ENCODE data around the gene MPRIP. TPM values are rescaled to one million over a fixed set of nuclear protein-coding genes. Genes with fewer than 3 reads are reported as not detected.
A peak's percentile ranks its signal among the peaks of the same experiment; 100 is the strongest.

MPRIP gene
- total RNA-seq, 1 donor from 2014 or later = 144 TPM

DNA sequence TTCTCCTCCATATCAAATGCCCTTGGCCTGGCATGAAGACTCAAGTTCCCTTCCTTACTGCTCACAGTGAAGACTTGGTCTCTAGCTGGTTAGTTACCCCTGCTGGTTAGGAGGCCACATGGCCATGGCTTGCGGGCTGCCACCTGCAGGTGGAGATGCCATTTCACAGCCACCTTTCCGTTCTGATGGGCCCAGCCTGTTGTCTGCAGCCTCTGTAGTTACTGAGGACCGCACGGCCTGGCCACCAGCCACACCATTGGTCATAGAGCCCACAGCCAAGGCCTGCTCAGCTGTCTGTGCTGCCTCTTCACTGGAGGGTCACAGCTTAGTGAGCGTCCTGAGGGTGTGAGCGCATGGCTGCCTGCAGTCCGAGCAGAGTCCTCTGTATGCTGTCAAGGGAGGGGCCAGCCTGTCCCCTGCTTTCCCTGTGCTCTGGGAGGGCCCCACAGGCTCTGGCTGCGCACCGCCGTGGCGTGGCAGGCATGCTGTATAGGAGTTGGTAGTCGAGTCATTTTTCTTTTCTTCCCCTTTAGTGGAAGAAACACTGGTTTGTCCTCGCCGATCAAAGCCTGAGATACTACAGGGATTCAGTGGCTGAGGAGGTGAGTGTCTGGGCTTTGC, 104.6 kb downstream of the MPRIP start:
- Mint-ChIP-seq H3K27me3 (ENCODE audit: low read depth) (no peaks in the 10 kb centered on the region), H3K36me3 (ENCODE audit: low read depth) (peaks cover 50% of the 10 kb centered on the region), H3K4me3 (ENCODE audit: low read depth) (no peak overlapping the region), H3K27ac (no peak overlapping the region), H3K4me1 (ENCODE audit: low read depth) (peaks cover 19% of the 10 kb centered on the region), H3K9me3 (no peaks in the 10 kb centered on the region)
- DNase-seq (ENCODE audit: low spot score) = peak; percentile 21
- intact Hi-C loops (cut with micrococcal nuclease) = no loop called here

DNA sequence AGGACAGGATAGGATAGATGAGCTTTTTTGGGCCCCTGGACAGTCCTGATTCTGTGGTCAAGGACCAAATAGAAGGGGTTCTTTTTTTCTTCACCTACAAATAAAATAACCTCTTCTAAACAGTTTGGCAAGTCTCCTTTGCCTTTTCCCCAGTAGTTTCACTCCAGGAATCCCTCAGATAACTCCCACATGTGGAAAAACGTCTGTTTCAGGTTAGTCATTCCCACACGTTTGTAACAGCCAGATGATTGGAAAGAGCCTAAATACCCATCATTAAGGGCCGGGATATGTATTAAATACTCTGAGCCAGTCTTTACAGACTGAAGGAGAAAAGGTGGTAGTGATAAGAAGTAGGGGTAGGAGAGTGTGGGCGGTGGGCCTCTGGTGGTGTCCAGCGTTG, 105.6 kb downstream of the MPRIP start:
- peaks cover 23% of the 10 kb centered on the region for H3K4me1 Mint-ChIP-seq (ENCODE audit: low read depth)
- H3K36me3 Mint-ChIP-seq (ENCODE audit: low read depth) = peaks cover 50% of the 10 kb centered on the region
- H3K9me3 Mint-ChIP-seq = no peaks in the 10 kb centered on the region
- no peak overlapping the region for H3K4me3 Mint-ChIP-seq (ENCODE audit: low read depth)
- no peak for DNase-seq (ENCODE audit: low spot score)
- intact Hi-C loops (cut with micrococcal nuclease) = loop anchor here (2.0 kb wide), 1 partner anchor 39 kb away; no protein-coding TSS in a partner anchor
- H3K27me3 Mint-ChIP-seq (ENCODE audit: low read depth) = no peaks in the 10 kb centered on the region
- no peak overlapping the region for H3K27ac Mint-ChIP-seq

DNA sequence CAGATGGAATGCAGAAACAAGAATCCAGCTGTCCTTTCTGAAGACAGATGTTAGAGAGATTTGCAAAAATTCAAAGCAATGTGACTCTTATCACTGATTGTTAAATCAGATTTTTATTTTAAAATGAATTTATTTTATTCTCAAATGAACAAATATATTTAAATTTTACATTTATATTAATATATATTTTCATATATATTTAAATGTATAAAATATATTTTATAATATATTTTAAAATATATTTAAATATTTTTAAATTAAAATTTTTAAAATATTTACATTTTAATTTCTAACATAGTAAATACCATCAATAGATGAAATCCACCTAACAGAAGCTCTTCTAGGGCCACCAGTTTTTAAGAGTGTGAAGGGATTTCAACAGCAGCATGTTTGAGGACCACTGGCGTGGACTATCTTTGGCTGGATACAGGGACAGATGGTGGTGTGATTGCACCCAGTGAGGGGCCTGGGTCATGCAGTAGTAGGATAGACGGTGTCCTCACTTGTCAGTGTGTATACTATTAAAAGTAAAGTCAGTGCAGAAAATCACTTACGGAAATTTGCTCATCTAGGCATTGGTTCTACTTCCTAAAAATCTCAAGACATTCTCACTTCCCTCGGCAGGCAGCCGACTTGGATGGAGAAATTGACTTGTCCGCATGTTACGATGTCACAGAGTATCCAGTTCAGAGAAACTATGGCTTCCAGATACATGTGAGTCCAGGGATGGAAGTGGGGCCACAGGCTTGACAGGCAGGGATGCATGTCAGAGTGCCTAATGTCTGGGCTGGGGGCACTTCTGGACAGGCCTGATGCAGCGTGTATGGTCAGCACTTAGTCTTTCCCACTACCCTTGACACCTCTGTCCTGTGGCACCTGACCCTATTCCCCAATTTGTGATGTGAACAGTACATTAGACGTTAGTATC, 107.5 kb downstream of the MPRIP start:
- H3K4me3 Mint-ChIP-seq (ENCODE audit: low read depth) = no peak overlapping the region
- no peaks in the 10 kb centered on the region for H3K27me3 Mint-ChIP-seq (ENCODE audit: low read depth)
- intact Hi-C loops (cut with micrococcal nuclease) = loop anchor here (2.0 to 5.0 kb wide), 3 partner anchors 29 to 88 kb away; partner anchors contain the start of gene FLCN
- H3K9me3 Mint-ChIP-seq = no peaks in the 10 kb centered on the region
- peak overlapping the region; percentile 60 for H3K27ac Mint-ChIP-seq
- H3K36me3 Mint-ChIP-seq (ENCODE audit: low read depth) = peaks cover 64% of the 10 kb centered on the region
- DNase-seq (ENCODE audit: low spot score) = no peak
- H3K4me1 Mint-ChIP-seq (ENCODE audit: low read depth) = peaks cover 34% of the 10 kb centered on the region

DNA sequence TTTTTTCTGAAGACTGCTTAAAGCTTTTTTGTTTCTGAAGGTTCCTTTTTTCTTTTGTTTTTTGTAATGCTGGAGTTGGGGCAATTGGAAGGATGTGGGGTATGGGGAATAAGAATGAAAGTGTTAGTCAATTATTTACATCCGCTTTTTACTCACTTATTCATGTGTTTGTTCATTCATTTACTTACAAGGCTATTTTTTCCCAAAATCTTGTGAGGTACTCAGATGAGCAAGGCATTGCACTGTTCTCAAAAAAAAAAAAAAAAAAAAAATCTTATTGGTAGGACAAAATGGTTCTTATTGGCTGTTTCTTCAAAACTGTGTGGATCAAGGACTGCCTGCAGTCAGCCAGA, 108.2 kb downstream of the MPRIP start:
- H3K4me3 Mint-ChIP-seq (ENCODE audit: low read depth) = no peak overlapping the region

DNA sequence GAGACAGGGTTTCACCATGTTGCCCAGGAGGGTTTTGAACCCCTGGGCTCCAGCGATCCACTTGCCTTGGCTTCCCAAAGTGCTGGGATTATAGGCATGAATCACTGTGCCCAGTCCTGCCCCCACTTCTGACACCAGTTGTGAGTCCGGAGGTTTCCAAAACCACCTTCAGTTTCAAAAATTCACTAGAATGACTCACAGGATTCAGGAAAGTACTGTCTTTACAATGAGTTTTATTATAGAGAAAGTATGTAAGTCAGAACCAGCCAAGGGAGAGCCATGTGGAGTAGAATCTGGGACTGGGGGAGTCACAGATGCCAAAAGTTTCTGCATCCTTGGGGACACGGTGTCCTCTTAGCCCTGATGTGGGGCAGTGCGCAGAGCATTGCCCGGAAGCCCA, 108.8 kb downstream of the MPRIP start:
- H3K36me3 Mint-ChIP-seq (ENCODE audit: low read depth) = peaks cover 66% of the 10 kb centered on the region
- no peaks in the 10 kb centered on the region for H3K9me3 Mint-ChIP-seq
- intact Hi-C loops (cut with micrococcal nuclease) = loop anchor here (2.0 to 5.0 kb wide), 2 partner anchors 28 to 86 kb away; partner anchors contain the start of gene FLCN
- H3K27me3 Mint-ChIP-seq (ENCODE audit: low read depth) = no peaks in the 10 kb centered on the region
- DNase-seq (ENCODE audit: low spot score) = no peak
- H3K4me1 Mint-ChIP-seq (ENCODE audit: low read depth) = peaks cover 41% of the 10 kb centered on the region
- H3K4me3 Mint-ChIP-seq (ENCODE audit: low read depth) = no peak overlapping the region
- peak overlapping the region; percentile 55 for H3K27ac Mint-ChIP-seq

More for the DNA sequence above, 108.2 kb downstream of the MPRIP start:
- intact Hi-C loops (cut with micrococcal nuclease) = loop anchor here (2.0 to 5.0 kb wide), 2 partner anchors 28 to 87 kb away; partner anchors contain the start of gene FLCN
- Mint-ChIP-seq H3K27ac (peak overlapping the region; percentile 60), H3K27me3 (ENCODE audit: low read depth) (no peaks in the 10 kb centered on the region), H3K36me3 (ENCODE audit: low read depth) (peaks cover 67% of the 10 kb centered on the region), H3K4me1 (ENCODE audit: low read depth) (peaks cover 37% of the 10 kb centered on the region), H3K9me3 (no peaks in the 10 kb centered on the region)
- DNase-seq (ENCODE audit: low spot score) = no peak

DNA sequence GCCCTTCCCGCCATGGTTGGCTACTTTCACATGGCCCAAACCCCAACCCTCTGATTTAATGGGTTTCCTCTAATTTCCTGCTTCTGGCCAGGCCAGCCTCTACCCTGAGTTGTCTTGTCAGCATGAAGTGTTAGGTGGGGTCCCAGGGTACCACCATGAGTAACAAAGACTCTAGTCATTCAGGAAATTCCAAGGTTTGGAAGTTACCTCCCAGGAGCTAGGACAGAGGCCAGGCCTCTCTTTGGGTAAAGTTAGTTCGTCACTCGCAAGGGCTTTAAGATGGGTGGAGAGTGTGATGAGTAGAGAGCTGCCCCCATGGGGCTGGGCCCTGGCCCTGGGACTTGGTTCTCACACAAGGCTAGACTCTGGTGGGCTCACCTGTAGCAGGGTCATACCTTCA, 109.3 kb downstream of the MPRIP start:
- Mint-ChIP-seq H3K27ac (peak overlapping the region; percentile 55), H3K4me3 (ENCODE audit: low read depth) (no peak overlapping the region), H3K36me3 (ENCODE audit: low read depth) (peaks cover 68% of the 10 kb centered on the region), H3K27me3 (ENCODE audit: low read depth) (no peaks in the 10 kb centered on the region), H3K9me3 (no peaks in the 10 kb centered on the region), H3K4me1 (ENCODE audit: low read depth) (peaks cover 41% of the 10 kb centered on the region)
- intact Hi-C loops (cut with micrococcal nuclease) = loop anchor here (2.0 to 5.0 kb wide), 2 partner anchors 27 to 86 kb away; partner anchors contain the start of gene FLCN
- DNase-seq (ENCODE audit: low spot score) = no peak

DNA sequence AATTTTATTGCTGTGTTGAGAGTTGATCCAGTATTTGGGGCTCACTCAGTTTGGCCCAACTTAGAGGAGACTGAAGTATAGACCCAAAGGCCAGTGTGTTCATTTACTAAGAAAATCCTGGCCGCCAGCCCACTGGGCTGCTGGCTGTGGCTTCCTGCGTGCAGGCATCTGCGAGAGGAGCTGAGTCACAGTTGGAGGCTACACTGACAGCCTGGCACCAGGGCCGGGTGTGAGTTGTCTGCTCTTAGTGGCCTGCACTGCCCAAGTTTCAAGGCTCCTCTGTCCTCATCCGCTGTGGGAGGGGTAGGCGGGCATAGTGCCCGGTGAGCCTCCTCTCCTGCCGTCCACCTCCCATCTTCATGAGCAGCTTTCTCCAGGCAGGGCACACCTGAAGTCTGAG, 109.7 kb downstream of the MPRIP start:
- no peak for DNase-seq (ENCODE audit: low spot score)
- intact Hi-C loops (cut with micrococcal nuclease) = loop anchor here (2.0 to 5.0 kb wide), 2 partner anchors 27 to 85 kb away; partner anchors contain the start of gene FLCN
- H3K27ac Mint-ChIP-seq = peak overlapping the region; percentile 55
- peaks cover 41% of the 10 kb centered on the region for H3K4me1 Mint-ChIP-seq (ENCODE audit: low read depth)
- H3K27me3 Mint-ChIP-seq (ENCODE audit: low read depth) = no peaks in the 10 kb centered on the region
- peaks cover 68% of the 10 kb centered on the region for H3K36me3 Mint-ChIP-seq (ENCODE audit: low read depth)
- no peaks in the 10 kb centered on the region for H3K9me3 Mint-ChIP-seq
- no peak overlapping the region for H3K4me3 Mint-ChIP-seq (ENCODE audit: low read depth)

DNA sequence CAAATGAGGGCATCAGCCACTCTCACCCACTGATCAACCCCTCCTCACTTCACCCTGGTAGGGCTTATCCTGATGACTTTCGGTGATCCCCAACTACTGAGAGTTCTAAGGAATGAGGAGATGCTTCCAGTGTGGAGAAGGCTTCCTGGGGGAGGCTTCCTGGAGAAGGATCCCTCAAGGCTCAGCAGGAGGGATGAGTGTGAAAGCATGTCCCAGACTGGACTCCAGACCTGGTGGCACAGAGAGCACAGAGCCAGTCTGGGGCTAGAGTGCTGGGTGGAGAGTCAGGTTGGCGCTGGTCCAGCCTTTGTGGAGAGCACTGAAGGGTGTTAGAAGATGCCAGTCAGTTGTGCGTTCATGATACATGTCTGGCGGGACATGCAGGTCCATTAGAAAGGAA, 110.1 kb downstream of the MPRIP start:
- no peaks in the 10 kb centered on the region for H3K27me3 Mint-ChIP-seq (ENCODE audit: low read depth)
- peaks cover 41% of the 10 kb centered on the region for H3K4me1 Mint-ChIP-seq (ENCODE audit: low read depth)
- H3K36me3 Mint-ChIP-seq (ENCODE audit: low read depth) = peaks cover 68% of the 10 kb centered on the region
- H3K4me3 Mint-ChIP-seq (ENCODE audit: low read depth) = no peak overlapping the region
- intact Hi-C loops (cut with micrococcal nuclease) = loop anchor here (5.0 kb wide), 1 partner anchor 85 kb away; the partner anchor contains the start of gene FLCN
- no peak for DNase-seq (ENCODE audit: low spot score)
- no peak overlapping the region for H3K27ac Mint-ChIP-seq
- no peaks in the 10 kb centered on the region for H3K9me3 Mint-ChIP-seq

DNA sequence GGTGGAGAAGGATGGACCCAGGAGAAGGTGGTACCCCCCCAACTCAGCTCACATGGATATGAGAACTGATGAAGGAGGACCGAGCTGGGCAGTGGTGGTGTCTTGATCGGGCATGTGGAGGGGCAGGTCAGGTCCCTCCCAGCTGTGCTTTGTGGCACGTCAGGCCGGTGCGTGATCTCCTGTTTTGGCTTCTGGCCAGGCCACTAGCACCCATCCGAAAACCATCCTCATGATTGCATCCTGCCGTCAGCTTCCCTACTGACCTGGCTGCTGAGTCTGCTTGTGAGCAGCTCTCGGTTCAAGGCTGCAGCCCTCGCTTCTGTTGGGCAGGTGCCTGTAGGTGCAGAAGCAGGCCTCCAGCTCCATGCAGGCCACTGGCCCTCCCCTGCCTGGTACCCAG, 110.8 kb downstream of the MPRIP start:
- H3K36me3 Mint-ChIP-seq (ENCODE audit: low read depth) = peaks cover 61% of the 10 kb centered on the region
- no peak overlapping the region for H3K4me3 Mint-ChIP-seq (ENCODE audit: low read depth)
- no peak for DNase-seq (ENCODE audit: low spot score)
- intact Hi-C loops (cut with micrococcal nuclease) = loop anchor here (5.0 kb wide), 1 partner anchor 84 kb away; the partner anchor contains the start of gene FLCN
- peaks cover 41% of the 10 kb centered on the region for H3K4me1 Mint-ChIP-seq (ENCODE audit: low read depth)
- no peaks in the 10 kb centered on the region for H3K27me3 Mint-ChIP-seq (ENCODE audit: low read depth)
- H3K27ac Mint-ChIP-seq = no peak overlapping the region
- no peaks in the 10 kb centered on the region for H3K9me3 Mint-ChIP-seq

DNA sequence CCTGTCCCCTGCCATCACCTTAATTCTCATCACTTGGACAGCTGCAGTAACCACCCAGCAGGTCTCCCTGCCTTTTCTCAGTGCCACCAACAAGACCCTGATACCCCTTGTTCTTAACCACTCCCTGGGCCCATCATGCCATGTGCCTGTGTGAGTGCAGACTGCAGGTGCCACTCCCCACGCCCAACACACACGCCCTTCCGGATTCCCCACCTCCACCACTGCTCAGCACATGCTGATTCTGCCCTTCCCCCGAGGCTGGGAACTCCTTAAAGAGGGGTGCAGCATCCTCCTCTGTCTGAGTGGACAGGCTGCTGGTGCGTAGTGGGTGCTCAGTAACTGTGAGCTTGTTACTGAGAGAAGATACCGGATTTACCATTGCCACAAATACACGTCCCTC, 111.5 kb downstream of the MPRIP start:
- intact Hi-C loops (cut with micrococcal nuclease) = loop anchor here (5.0 kb wide), 1 partner anchor 84 kb away; the partner anchor contains the start of gene FLCN
- peaks cover 41% of the 10 kb centered on the region for H3K4me1 Mint-ChIP-seq (ENCODE audit: low read depth)
- H3K36me3 Mint-ChIP-seq (ENCODE audit: low read depth) = peaks cover 60% of the 10 kb centered on the region
- H3K9me3 Mint-ChIP-seq = no peaks in the 10 kb centered on the region
- no peak for DNase-seq (ENCODE audit: low spot score)
- H3K27ac Mint-ChIP-seq = peak overlapping the region; percentile 63
- H3K27me3 Mint-ChIP-seq (ENCODE audit: low read depth) = no peaks in the 10 kb centered on the region
- H3K4me3 Mint-ChIP-seq (ENCODE audit: low read depth) = no peak overlapping the region

DNA sequence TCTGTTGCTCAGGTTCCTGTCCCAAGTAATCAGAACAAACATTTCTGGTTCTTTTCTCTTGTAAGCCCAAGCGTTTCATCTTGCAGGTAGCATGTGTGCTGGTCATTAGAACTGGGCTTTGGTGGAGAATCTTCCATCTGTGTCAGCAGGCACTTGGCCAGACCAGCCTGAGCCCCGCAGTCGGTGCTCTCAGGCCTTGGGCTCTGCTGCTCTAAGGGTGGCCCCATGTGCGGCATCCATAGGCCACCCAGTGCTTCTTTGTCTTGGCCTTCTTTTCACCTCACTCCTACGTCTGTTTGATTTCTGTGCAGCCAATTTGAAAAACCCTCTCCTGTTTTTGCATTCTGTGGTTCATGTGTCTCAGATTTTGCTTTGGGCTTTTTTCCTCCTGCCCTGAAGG, 112.3 kb downstream of the MPRIP start:
- peaks cover 69% of the 10 kb centered on the region for H3K36me3 Mint-ChIP-seq (ENCODE audit: low read depth)
- peak overlapping the region; percentile 54 for H3K27ac Mint-ChIP-seq
- no peaks in the 10 kb centered on the region for H3K9me3 Mint-ChIP-seq
- DNase-seq (ENCODE audit: low spot score) = no peak
- H3K4me3 Mint-ChIP-seq (ENCODE audit: low read depth) = no peak overlapping the region
- H3K4me1 Mint-ChIP-seq (ENCODE audit: low read depth) = peaks cover 41% of the 10 kb centered on the region
- no peaks in the 10 kb centered on the region for H3K27me3 Mint-ChIP-seq (ENCODE audit: low read depth)
- intact Hi-C loops (cut with micrococcal nuclease) = loop anchor here (5.0 kb wide), 1 partner anchor 83 kb away; the partner anchor contains the start of gene FLCN

DNA sequence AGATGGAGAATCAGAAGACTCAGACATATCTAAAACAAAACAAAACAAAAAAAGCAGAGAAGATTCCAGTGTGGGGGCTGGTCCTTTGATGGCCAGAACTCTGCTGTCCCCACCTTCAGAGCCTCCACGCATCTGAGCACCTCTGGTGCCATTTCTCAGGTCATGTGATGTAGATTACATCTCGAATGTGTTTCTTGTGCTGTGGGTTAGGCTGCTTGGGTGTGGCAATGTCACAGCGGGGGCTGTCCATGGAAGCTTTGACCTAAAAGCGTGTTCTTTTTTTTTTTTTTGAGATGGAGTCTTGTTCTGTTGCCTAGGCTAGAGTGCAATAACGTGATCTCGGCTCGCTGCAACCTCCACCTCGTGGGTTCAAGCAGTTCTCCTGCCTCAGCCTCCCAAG, 112.7 kb downstream of the MPRIP start:
- H3K4me1 Mint-ChIP-seq (ENCODE audit: low read depth) = peaks cover 37% of the 10 kb centered on the region
- DNase-seq (ENCODE audit: low spot score) = no peak
- intact Hi-C loops (cut with micrococcal nuclease) = loop anchor here (5.0 kb wide), 1 partner anchor 82 kb away; the partner anchor contains the start of gene FLCN
- H3K9me3 Mint-ChIP-seq = no peaks in the 10 kb centered on the region
- no peaks in the 10 kb centered on the region for H3K27me3 Mint-ChIP-seq (ENCODE audit: low read depth)
- peak overlapping the region; percentile 54 for H3K27ac Mint-ChIP-seq
- H3K36me3 Mint-ChIP-seq (ENCODE audit: low read depth) = peaks cover 70% of the 10 kb centered on the region
- H3K4me3 Mint-ChIP-seq (ENCODE audit: low read depth) = no peak overlapping the region
